Fibroblast of the aortic adventitia (primary cell): ENCODE measurements around the gene ATP5F1D. TPM values are rescaled to one million over a fixed set of nuclear protein-coding genes. Genes with fewer than 3 reads are reported as not detected.

Source experiments
- DNase-seq: peaks from one replicate; pipeline ENCODE4 v3.0.0-alpha.2; 2010; ENCODE audit warnings: low read depth
- H3K4me3 ChIP-seq: 2 replicates; pipeline ENCODE4 v1.5.1; 2011; ENCODE audit warnings: low read depth, mild to moderate bottlenecking, control low read depth, low read length, moderate library complexity
- CTCF ChIP-seq: IDR thresholded peaks from 2 replicates; pipeline ENCODE4 v1.5.1; 2011; ENCODE audit warnings: mild to moderate bottlenecking, low read length, control low read depth, inconsistent platforms; ENCODE audit not compliant: insufficient read depth
- total RNA-seq: library from RNA; depleted of rRNA; stranded (reverse); fragments of >200 nt; gene quantifications from 2 replicates; pipeline ENCODE4 v1.2.3, GENCODE V29; 2012; ENCODE audit warnings: low replicate concordance

The ATP5F1D gene
- total RNA-seq, 1 donor: 15.7 TPM

- no peak overlapping the region for H3K4me3 ChIP-seq
- no peak for DNase-seq
- no peak for TF ChIP-seq CTCF
These were observed 10.6 kb upstream of the ATP5F1D start for GRCh38 chr19:1230783-1231489.

DNA sequence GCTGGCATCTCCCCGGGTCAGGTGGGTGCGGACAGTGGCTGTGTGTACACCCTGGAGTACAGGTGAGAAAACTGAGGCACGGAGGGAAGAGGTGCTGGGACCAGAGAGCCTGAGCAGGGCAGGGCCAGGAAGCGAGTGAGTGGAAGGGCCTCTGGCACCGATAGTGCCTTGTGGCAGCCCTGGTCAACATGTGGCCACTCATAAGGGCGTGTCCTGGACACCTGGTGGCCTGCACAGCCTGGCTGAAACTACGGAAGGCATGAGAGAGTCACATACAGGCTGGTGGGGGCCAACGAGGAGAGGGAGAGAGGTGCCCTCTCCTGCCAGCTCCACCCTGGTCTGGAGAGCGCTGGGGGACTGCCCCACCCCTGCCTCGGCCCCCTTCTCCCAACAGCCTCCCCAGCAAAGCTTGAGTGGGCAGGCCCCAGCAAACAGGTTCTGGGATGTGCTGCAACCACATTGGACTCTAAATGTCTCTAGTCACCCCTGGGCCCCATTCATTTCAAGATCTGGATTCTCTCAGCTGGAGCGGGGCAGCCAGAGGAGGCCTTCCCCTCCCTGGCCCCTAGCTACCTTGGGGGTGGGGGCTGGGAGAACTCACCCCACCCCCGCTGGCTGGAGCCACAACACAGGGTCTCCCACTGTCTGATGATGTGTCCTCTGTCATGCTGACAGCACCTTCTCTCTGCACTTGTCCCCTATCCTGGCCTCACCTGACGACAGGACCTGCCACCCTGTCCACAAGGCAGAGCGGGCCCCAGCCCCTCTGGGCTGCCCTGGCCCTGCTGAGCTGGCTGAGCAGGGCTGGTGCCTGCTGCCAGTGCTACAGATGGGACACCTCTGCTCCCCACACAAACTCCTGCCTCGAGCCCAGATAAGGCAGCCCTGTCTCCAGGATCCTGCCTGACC lies 9.6 kb upstream of the ATP5F1D start:
- no peak overlapping the region for H3K4me3 ChIP-seq
- TF ChIP-seq CTCF: no peak
- DNase-seq: no peak

GRCh38 chr19:1232652-1233072 lies 8.9 kb upstream of the ATP5F1D start:
- H3K4me3 ChIP-seq: no peak overlapping the region
- TF ChIP-seq CTCF: no peak
- DNase-seq: peak; percentile 73

DNA sequence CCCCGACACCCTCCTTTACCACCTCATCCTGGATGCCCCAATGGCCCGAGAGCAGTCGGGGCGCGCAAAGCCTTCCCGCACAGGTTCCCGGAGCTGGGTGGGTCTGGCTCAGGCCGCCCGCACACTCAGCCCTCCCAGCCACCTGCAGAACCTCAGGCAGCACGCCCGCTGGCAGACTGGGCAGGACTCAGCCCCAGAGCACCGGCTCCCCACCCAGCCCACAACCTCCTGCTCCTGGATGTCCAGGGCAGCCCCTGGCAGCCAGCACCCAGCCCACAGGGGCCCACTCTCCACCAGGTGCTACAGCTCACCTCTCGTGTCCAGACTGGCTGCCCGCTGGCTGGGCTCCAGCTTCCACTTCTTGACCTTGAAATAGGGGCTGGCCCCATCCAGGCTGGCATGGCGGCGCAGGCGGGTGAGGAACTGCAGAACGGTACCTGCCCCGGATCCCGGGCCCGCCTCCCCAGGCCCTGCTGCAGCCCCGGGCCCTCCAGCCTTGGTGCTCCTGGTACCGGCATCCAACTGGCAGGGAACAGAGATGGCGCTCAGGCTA lies 8.4 kb upstream of the ATP5F1D start:
- no peak for TF ChIP-seq CTCF
- H3K4me3 ChIP-seq: no peak overlapping the region
- DNase-seq: no peak

GRCh38 chr19:1234051-1234954 lies 7.2 kb upstream of the ATP5F1D start:
- DNase-seq: no peak
- no peak for TF ChIP-seq CTCF

DNA sequence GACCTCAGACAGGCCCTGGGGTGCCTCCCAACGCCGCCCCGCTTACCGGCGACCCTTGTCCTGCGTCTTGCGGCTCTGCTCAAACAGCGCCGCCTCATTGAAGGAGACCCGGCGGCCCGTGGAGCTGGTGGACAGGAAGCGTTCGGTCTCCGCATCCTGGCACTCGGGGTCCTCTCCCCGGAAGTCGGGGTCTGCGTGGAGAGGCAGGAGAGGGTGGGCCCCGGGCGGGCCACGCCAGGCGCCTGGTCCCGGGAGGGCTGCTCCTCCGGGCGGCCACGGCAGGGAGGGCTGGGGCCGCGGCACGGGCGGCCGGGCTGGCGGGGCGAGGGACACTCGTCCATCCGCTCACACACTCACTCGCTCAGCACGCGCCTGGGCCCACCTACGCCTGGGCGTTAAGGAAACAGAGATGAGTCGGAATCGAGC lies 6.6 kb upstream of the ATP5F1D start:
- TF ChIP-seq CTCF: no peak
- DNase-seq: no peak
- no peak overlapping the region for H3K4me3 ChIP-seq

More at GRCh38 chr19:1234051-1234954, 7.2 kb upstream of the ATP5F1D start:
- no peak overlapping the region for H3K4me3 ChIP-seq
